AG04450 (cell line): ENCODE results near the gene PCIF1. TPM values are rescaled to one million over a fixed set of nuclear protein-coding genes. Genes with fewer than 3 reads are reported as not detected.

Experiments
- CTCF ChIA-PET: fragments of 300-600, 350-600 bp; formaldehyde crosslinking; extraction: SDS; loops from one replicate; lab custom pipeline; 2022; ENCODE audit warnings: antibody characterized with exemption, inconsistent platforms; lab: Charles Lee
- POLR2A ChIA-PET: fragments of 350-600 bp; formaldehyde crosslinking; extraction: SDS; loops from one replicate; lab custom pipeline; 2021; ENCODE audit warnings: antibody characterized with exemption, inconsistent platforms; lab: Yijun Ruan, JAX
- DNase-seq: peaks from one replicate; pipeline ENCODE4 v3.0.0-alpha.2; 2011; ENCODE audit warnings: low read depth, low spot score
- H3K27ac ChIP-seq: one replicate; pipeline ENCODE4 v1.5.1; 2012; ENCODE audit warnings: low read depth, low read length, control low read depth
- H3K27me3 ChIP-seq: one replicate; pipeline ENCODE4 v1.6.0; 2012; ENCODE audit warnings: low read length; ENCODE audit not compliant: control insufficient read depth, insufficient read depth
- H3K4me3 ChIP-seq: 2 replicates; pipeline ENCODE4 v1.5.1; 2011; ENCODE audit warnings: mild to moderate bottlenecking, low read depth, low read length, control low read depth
- H3K9me3 ChIP-seq: 2 replicates; pipeline ENCODE4 v1.5.1; 2012; ENCODE audit warnings: low read length; ENCODE audit not compliant: control insufficient read depth, insufficient read depth
- polyA plus RNA-seq: library from polyadenylated mRNA; depleted of rRNA; stranded (reverse); fragments of >200 nt; gene quantifications from 2 replicates; pipeline ENCODE4 v1.2.3, GENCODE V29; 2011
- TF ChIP-seq, protein P1 (sequence below): IDR thresholded peaks from 2 replicates; pipeline ENCODE4 v1.5.1; 2011; ENCODE audit warnings: low read depth, low read length, control low read depth, inconsistent platforms

Gene PCIF1
- polyA plus RNA-seq, 1 experiment, result 11.5 TPM

GRCh38 chr20:45890077-45890984 is 44.2 kb upstream of the PCIF1 start:
- H3K27me3 ChIP-seq, result no peaks in the 10 kb centered on the region
- no peaks in the 10 kb centered on the region; the same call in 1 of the 2 replicates for H3K9me3 ChIP-seq
- no peak for DNase-seq
- peak overlapping the region; percentile 77 for H3K27ac ChIP-seq
- POLR2A ChIA-PET, result interaction anchor here (0.6 to 2.8 kb wide), 10 partner anchors 9 to 193 kb away, joined by 3 to 21 read pairs (median 6); partner anchors contain the start of genes PCIF1, PLTP and ZSWIM1
- H3K4me3 ChIP-seq, result peak overlapping the region; percentile 79
- CTCF ChIA-PET, result interaction anchor here (0.7 to 3.4 kb wide), 29 partner anchors 8 to 178 kb away, joined by 3 to 31 read pairs (median 4); partner anchors contain the start of genes PCIF1 and ZSWIM1
- TF ChIP-seq, protein P1, sequence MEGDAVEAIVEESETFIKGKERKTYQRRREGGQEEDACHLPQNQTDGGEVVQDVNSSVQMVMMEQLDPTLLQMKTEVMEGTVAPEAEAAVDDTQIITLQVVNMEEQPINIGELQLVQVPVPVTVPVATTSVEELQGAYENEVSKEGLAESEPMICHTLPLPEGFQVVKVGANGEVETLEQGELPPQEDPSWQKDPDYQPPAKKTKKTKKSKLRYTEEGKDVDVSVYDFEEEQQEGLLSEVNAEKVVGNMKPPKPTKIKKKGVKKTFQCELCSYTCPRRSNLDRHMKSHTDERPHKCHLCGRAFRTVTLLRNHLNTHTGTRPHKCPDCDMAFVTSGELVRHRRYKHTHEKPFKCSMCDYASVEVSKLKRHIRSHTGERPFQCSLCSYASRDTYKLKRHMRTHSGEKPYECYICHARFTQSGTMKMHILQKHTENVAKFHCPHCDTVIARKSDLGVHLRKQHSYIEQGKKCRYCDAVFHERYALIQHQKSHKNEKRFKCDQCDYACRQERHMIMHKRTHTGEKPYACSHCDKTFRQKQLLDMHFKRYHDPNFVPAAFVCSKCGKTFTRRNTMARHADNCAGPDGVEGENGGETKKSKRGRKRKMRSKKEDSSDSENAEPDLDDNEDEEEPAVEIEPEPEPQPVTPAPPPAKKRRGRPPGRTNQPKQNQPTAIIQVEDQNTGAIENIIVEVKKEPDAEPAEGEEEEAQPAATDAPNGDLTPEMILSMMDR, result peak; percentile 79

GRCh38 chr20:45890985-45891983 is 43.2 kb upstream of the PCIF1 start, which contains the start of the genes CTSA and NEURL2:
TSS of gene CTSA (plus strand) at chr20:45891335. CDS start at chr20:45891569, 234 bp downstream.
TSS of gene NEURL2 (minus strand) at chr20:45891208. CDS start at chr20:45890991, 217 bp downstream.
- Histone ChIP-seq H3K4me3 (peak within 1 kb of the TSS; percentile 79), H3K27ac (peak within 1 kb of the TSS; percentile 77), H3K27me3 (no peaks in the 10 kb centered on the region), H3K9me3 (no peaks in the 10 kb centered on the region; the same call in 1 of the 2 replicates)
- POLR2A ChIA-PET, result interaction anchor here (0.7 to 2.8 kb wide), 9 partner anchors 10 to 80 kb away, joined by 3 to 21 read pairs (median 14); partner anchors contain the start of genes PCIF1, PLTP and ZSWIM1
- TF ChIP-seq, protein P1, result no peak
- peak; percentile 84 for DNase-seq
- CTCF ChIA-PET, result interaction anchor here (0.6 to 3.4 kb wide), 13 partner anchors 9 to 177 kb away, joined by 3 to 31 read pairs (median 3); partner anchors contain the start of gene ZSWIM1

DNA sequence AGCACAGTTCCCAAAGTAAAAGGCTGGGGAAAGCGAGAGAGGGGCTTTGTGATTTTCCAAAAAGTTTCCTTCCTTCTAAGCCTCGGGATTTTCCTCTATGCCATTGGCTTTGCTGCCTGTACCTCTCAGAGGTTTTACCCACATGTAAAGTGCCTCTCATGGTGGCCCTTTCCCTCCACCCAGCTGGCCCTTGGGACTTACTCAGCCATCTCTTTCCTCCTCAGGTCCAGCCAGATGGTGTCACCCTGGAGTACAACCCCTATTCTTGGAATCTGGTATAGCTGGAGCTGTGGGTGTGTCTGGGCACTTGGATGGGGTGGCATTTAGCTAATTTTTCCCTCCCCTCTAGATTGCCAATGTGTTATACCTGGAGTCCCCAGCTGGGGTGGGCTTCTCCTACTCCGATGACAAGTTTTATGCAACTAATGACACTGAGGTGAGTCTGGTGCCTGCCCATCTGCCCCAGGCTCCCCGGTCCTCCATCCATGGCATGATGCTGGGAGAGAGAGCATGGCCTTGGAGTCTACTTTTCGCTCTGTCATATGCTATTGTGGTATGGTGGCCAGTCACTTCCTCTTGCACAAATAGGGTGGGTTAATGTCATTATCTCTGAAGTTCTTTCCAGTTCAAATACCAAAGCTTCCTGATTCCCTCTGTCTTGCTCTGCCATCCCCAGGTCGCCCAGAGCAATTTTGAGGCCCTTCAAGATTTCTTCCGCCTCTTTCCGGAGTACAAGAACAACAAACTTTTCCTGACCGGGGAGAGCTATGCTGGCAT is 42.2 kb upstream of the PCIF1 start:
- no peak for DNase-seq
- no peaks in the 10 kb centered on the region for H3K27me3 ChIP-seq
- ChIA-PET POLR2A (interaction anchor here (0.8 to 2.8 kb wide), 4 partner anchors 11 to 43 kb away, joined by 3 to 14 read pairs (median 8); partner anchors contain the start of gene ZSWIM1), CTCF (interaction anchor here (0.8 to 3.4 kb wide), 5 partner anchors 10 to 94 kb away, joined by 3 to 31 read pairs (median 3); no protein-coding TSS in a partner anchor)
- peak overlapping the region; percentile 79 for H3K4me3 ChIP-seq
- no peaks in the 10 kb centered on the region; the same call in 1 of the 2 replicates for H3K9me3 ChIP-seq
- TF ChIP-seq, protein P1, result peak; percentile 13
- peak overlapping the region; percentile 47 for H3K27ac ChIP-seq

DNA sequence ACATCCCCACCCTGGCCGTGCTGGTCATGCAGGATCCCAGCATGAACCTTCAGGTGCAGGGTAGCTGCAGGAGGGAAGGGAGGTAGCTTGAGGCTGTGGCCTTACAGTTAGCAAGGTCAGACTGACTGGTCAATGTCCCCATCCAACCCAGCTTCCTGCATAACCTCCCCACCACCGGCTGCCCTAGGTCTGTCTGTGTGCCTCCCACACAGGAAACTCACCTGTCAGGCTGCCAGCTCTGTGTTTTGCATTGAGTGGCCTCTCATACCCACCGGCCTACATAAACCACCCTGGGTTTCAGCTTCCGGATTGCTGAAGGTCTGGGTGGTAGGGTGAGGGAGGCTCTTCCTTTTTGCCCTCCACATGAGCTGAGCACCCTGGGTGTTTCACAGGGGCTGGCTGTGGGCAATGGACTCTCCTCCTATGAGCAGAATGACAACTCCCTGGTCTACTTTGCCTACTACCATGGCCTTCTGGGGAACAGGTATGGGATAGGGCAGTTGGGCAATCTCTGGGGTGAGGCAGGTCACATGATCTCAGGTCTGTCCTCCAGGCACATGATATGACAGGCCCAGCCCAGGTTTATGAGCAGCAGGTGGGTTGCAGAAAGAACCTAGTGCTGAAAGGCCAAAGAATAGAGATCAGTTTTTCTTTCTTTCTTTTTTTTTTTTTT is 41.5 kb upstream of the PCIF1 start:
- POLR2A ChIA-PET, result interaction anchor here (0.8 to 2.4 kb wide), 3 partner anchors 12 to 42 kb away, joined by 3 to 14 read pairs (median 6); partner anchors contain the start of gene ZSWIM1
- peak overlapping the region; percentile 25 for H3K4me3 ChIP-seq

More for the DNA sequence above, 41.5 kb upstream of the PCIF1 start:
- CTCF ChIA-PET, result interaction anchor here (0.6 to 1.2 kb wide), 2 partner anchors 9 to 89 kb away, joined by 3 read pairs; no protein-coding TSS in a partner anchor
- Histone ChIP-seq H3K27me3 (no peaks in the 10 kb centered on the region), H3K9me3 (no peaks in the 10 kb centered on the region; the same call in 1 of the 2 replicates), H3K27ac (no peak overlapping the region)
- no peak for DNase-seq
- TF ChIP-seq, protein P1, result no peak
